HCT116 (cell line): ENCODE data around the gene EHMT1.

ENCODE experiments used
- POLR2AphosphoS5 ChIP-seq: IDR thresholded peaks from 2 replicates; pipeline ENCODE4 v1.6.1; 2011; ENCODE audit warnings: mild to moderate bottlenecking, low read depth, low read length, moderate library complexity
- RAD21 ChIP-seq: IDR thresholded peaks from 2 replicates; pipeline ENCODE4 v1.6.1; 2012; ENCODE audit warnings: low read depth, mild to moderate bottlenecking
- SIN3A ChIP-seq: IDR thresholded peaks from 2 replicates; pipeline ENCODE4 v1.6.1; 2012; ENCODE audit warnings: low read depth
- ZNF274 ChIP-seq: fragments of 200-500 bp; sonication (Bioruptor generic); IDR thresholded peaks from 2 replicates; pipeline ENCODE4 v1.6.1; 2014; ENCODE audit warnings: mild to moderate bottlenecking, low read depth, low read length, inconsistent platforms
- TF ChIP-seq, protein P1 (sequence below), 3 experiments: fragments of 200-600 bp in 1 of 3; sonication (generic) in 1 of 3; IDR thresholded peaks in 2 of 3; conservative IDR thresholded peaks in 1 of 3; 2 replicates each; pipeline ENCODE4 v1.5.1; 2012 to 2017; ENCODE audit warnings: low read depth in 2 of 3, low read length in 2 of 3, antibody characterized with exemption in 1 of 3, borderline replicate concordance in 1 of 3, control low read depth in 1 of 3, mild to moderate bottlenecking in 1 of 3, mixed read lengths in 1 of 3, mixed run types in 1 of 3, moderate library complexity in 1 of 3; ENCODE audit not compliant: insufficient read depth in 1 of 3
- TF ChIP-seq, protein P2 (sequence below): IDR thresholded peaks from 2 replicates; pipeline ENCODE4 v1.6.1; 2012; ENCODE audit warnings: low read depth

- TF ChIP-seq, protein P1, sequence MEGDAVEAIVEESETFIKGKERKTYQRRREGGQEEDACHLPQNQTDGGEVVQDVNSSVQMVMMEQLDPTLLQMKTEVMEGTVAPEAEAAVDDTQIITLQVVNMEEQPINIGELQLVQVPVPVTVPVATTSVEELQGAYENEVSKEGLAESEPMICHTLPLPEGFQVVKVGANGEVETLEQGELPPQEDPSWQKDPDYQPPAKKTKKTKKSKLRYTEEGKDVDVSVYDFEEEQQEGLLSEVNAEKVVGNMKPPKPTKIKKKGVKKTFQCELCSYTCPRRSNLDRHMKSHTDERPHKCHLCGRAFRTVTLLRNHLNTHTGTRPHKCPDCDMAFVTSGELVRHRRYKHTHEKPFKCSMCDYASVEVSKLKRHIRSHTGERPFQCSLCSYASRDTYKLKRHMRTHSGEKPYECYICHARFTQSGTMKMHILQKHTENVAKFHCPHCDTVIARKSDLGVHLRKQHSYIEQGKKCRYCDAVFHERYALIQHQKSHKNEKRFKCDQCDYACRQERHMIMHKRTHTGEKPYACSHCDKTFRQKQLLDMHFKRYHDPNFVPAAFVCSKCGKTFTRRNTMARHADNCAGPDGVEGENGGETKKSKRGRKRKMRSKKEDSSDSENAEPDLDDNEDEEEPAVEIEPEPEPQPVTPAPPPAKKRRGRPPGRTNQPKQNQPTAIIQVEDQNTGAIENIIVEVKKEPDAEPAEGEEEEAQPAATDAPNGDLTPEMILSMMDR (IDR thresholded peaks at IDR 0.05 in 2 of 3, conservative IDR thresholded peaks at IDR 0.05 in 1 of 3; ENCODE audit: borderline replicate concordance in 1 of 3, insufficient read depth in 1 of 3, low read depth in 2 of 3, low read length in 2 of 3) = no peak
- TF ChIP-seq SIN3A = no peak
- TF ChIP-seq POLR2AphosphoS5 = no peak
- TF ChIP-seq RAD21 = no peak
- TF ChIP-seq, protein P2, sequence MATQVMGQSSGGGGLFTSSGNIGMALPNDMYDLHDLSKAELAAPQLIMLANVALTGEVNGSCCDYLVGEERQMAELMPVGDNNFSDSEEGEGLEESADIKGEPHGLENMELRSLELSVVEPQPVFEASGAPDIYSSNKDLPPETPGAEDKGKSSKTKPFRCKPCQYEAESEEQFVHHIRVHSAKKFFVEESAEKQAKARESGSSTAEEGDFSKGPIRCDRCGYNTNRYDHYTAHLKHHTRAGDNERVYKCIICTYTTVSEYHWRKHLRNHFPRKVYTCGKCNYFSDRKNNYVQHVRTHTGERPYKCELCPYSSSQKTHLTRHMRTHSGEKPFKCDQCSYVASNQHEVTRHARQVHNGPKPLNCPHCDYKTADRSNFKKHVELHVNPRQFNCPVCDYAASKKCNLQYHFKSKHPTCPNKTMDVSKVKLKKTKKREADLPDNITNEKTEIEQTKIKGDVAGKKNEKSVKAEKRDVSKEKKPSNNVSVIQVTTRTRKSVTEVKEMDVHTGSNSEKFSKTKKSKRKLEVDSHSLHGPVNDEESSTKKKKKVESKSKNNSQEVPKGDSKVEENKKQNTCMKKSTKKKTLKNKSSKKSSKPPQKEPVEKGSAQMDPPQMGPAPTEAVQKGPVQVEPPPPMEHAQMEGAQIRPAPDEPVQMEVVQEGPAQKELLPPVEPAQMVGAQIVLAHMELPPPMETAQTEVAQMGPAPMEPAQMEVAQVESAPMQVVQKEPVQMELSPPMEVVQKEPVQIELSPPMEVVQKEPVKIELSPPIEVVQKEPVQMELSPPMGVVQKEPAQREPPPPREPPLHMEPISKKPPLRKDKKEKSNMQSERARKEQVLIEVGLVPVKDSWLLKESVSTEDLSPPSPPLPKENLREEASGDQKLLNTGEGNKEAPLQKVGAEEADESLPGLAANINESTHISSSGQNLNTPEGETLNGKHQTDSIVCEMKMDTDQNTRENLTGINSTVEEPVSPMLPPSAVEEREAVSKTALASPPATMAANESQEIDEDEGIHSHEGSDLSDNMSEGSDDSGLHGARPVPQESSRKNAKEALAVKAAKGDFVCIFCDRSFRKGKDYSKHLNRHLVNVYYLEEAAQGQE = no peak
- no peak for TF ChIP-seq ZNF274
These were observed 19.9 kb downstream of the EHMT1 start for GRCh38 chr9:137638680-137639079.
